ENCODE measurements around the gene PRAC1.

DNA sequence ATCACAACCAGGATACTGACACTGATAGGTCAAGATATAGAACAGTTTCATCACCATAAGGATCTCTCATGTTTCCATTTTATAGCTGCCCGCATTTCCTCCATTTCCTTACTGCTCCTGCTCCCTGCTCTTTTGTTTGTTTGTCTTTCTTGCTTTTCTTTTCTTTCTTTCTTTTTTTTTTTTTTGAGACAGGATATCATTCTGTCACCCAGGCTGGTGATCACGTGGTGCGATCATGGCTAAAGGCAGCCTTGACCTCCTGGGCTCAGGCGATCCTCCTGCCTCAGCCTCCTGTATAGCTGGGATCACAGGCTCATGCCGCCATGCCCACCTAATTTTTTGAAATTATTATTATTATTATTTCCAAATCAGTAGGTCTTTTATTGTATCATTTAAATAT lies 31.7 kb downstream of the PRAC1 start:
- TF ChIP-seq CTCF (IDR thresholded peaks at IDR 0.05; ENCODE audit: borderline replicate concordance, extremely low read depth, low read length, poor library complexity, severe bottlenecking) (no peak), EZH2 (IDR thresholded peaks at IDR 0.05; ENCODE audit: borderline replicate concordance, low read depth, low read length, severe bottlenecking) (no peak)
